Brain microvascular endothelial cell (primary cell): Measurements from ENCODE around the gene KIAA1191.

Experiments used
- DNase-seq: peaks from one replicate; pipeline ENCODE4 v3.0.0-alpha.2; 2020
- H3K27ac ChIP-seq: fragments of 250-450 bp; sonication (Bioruptor Pico); 2 replicates; pipeline ENCODE4 v1.5.1; 2020; ENCODE audit warnings: mild to moderate bottlenecking, moderate library complexity
- H3K27me3 ChIP-seq: fragments of 250-450 bp; sonication (Bioruptor Pico); replicated peaks from 2 replicates; pipeline ENCODE4 v1.5.1; 2020; ENCODE audit warnings: mild to moderate bottlenecking
- H3K36me3 ChIP-seq: fragments of 250-450 bp; sonication (Bioruptor Pico); replicated peaks from 2 replicates; pipeline ENCODE4 v1.5.1; 2020; ENCODE audit warnings: mild to moderate bottlenecking
- H3K4me3 ChIP-seq: 2 replicates; pipeline ENCODE4 v1.5.1; 2011; ENCODE audit warnings: low read depth, mild to moderate bottlenecking, control low read depth, low read length, moderate library complexity
- CTCF ChIP-seq: IDR thresholded peaks from 2 replicates; pipeline ENCODE4 v1.5.1; 2011; ENCODE audit warnings: low read depth, mild to moderate bottlenecking, moderate library complexity, low read length, control low read depth, inconsistent platforms; ENCODE audit errors: missing control alignments
- in situ Hi-C: cut with HindIII; loops from 2 replicates; pipeline ENCODE4 v1.10.0; 2017; ENCODE audit warnings: low sequenced_read_pairs, low pct_ligation_motif_present

KIAA1191 gene

GRCh38 chr5:176339304-176339703, 22.3 kb downstream of the KIAA1191 start:
- TF ChIP-seq CTCF = no peak
- no peaks in the 10 kb centered on the region for H3K27me3 ChIP-seq
- DNase-seq = no peak
- H3K4me3 ChIP-seq = no peak overlapping the region
- no peak overlapping the region for H3K27ac ChIP-seq
- in situ Hi-C loops = no loop called here
- no peaks in the 10 kb centered on the region for H3K36me3 ChIP-seq

- in situ Hi-C loops = no loop called here
- no peaks in the 10 kb centered on the region for H3K36me3 ChIP-seq
- H3K27ac ChIP-seq = no peak overlapping the region
- H3K4me3 ChIP-seq = no peak overlapping the region
- no peak for TF ChIP-seq CTCF
- DNase-seq = no peak
- no peaks in the 10 kb centered on the region for H3K27me3 ChIP-seq
These were observed 23.7 kb downstream of the KIAA1191 start for GRCh38 chr5:176337913-176338312.

- Histone ChIP-seq H3K4me3 (no peak overlapping the region), H3K36me3 (no peaks in the 10 kb centered on the region), H3K27ac (no peak overlapping the region), H3K27me3 (no peaks in the 10 kb centered on the region)
- in situ Hi-C loops = no loop called here
- DNase-seq = no peak
- no peak for TF ChIP-seq CTCF
These were observed 27.4 kb downstream of the KIAA1191 start for GRCh38 chr5:176334031-176334770.

GRCh38 chr5:176320577-176320976, 41.0 kb downstream of the KIAA1191 start:
- in situ Hi-C loops = no loop called here
- no peak for DNase-seq
- no peaks in the 10 kb centered on the region for H3K27me3 ChIP-seq
- peaks cover 2% of the 10 kb centered on the region for H3K36me3 ChIP-seq
- no peak overlapping the region for H3K4me3 ChIP-seq
- H3K27ac ChIP-seq = no peak overlapping the region
- no peak for TF ChIP-seq CTCF

GRCh38 chr5:176319827-176320554, 41.6 kb downstream of the KIAA1191 start:
- Histone ChIP-seq H3K27me3 (no peaks in the 10 kb centered on the region), H3K27ac (no peak overlapping the region), H3K36me3 (peaks cover 2% of the 10 kb centered on the region), H3K4me3 (no peak overlapping the region)
- in situ Hi-C loops = no loop called here
- TF ChIP-seq CTCF = peak; percentile 30
- no peak for DNase-seq
